DMS53 treated with DMSO at 0.1 percent for 48 hours (cell line): ENCODE measurements around the gene SYTL5.
A peak's percentile ranks its signal among the peaks of the same experiment; 100 is the strongest.

Experiments
- DNase-seq: peaks from one replicate; lab custom pipeline; 2025; ENCODE audit not compliant: unreplicated experiment; lab: John Stamatoyannopoulos, UW

Gene SYTL5

GRCh38 chrX:38138157-38138891 lies 132.0 kb downstream of the SYTL5 start:
- no peak for DNase-seq

- no peak for DNase-seq
These were observed 132.5 kb downstream of the SYTL5 start for GRCh38 chrX:38138900-38139299.

GRCh38 chrX:38142610-38143009 lies 136.3 kb downstream of the SYTL5 start:
- DNase-seq = no peak

- no peak for DNase-seq
These were observed 142.7 kb downstream of the SYTL5 start for GRCh38 chrX:38149016-38149415.

- DNase-seq = no peak
These were observed 144.6 kb downstream of the SYTL5 start for GRCh38 chrX:38150993-38151392.

GRCh38 chrX:38151441-38151840 lies 145.1 kb downstream of the SYTL5 start:
- DNase-seq = no peak

GRCh38 chrX:38154340-38154739 lies 148.0 kb downstream of the SYTL5 start:
- DNase-seq = no peak

- DNase-seq = no peak
These were observed 148.5 kb downstream of the SYTL5 start for GRCh38 chrX:38154818-38155217.

- DNase-seq = no peak
These were observed 150.5 kb downstream of the SYTL5 start for GRCh38 chrX:38156838-38157237.

GRCh38 chrX:38163193-38163592 lies 156.8 kb downstream of the SYTL5 start:
- DNase-seq = no peak

GRCh38 chrX:38165023-38165422 lies 158.7 kb downstream of the SYTL5 start:
- DNase-seq = no peak

GRCh38 chrX:38166478-38167083 lies 160.2 kb downstream of the SYTL5 start:
- peak; percentile 14 for DNase-seq

GRCh38 chrX:38170556-38170955 lies 164.2 kb downstream of the SYTL5 start:
- DNase-seq = no peak

GRCh38 chrX:38172596-38172995 lies 166.2 kb downstream of the SYTL5 start:
- no peak for DNase-seq

GRCh38 chrX:38175139-38175538 lies 168.8 kb downstream of the SYTL5 start:
- DNase-seq = peak; percentile 61

GRCh38 chrX:38178396-38178795 lies 172.0 kb downstream of the SYTL5 start:
- DNase-seq = no peak
